Peyer's patch (tissue), 4 donors: ENCODE data around the gene BACH2. TPM values are rescaled to one million over a fixed set of nuclear protein-coding genes. Genes with fewer than 3 reads are reported as not detected.
"Not testable (repeated sequence)": the region's sequence is repeated elsewhere in the genome, so short reads cannot be mapped to it uniquely, and the experiment has no call there.

Experiments
- DNase-seq, 3 donors: peaks; one replicate each; pipeline ENCODE4 v3.0.0-alpha.2; 2017 to 2019
- H3K27ac ChIP-seq, 4 donors: fragments of 200-600 bp; sonication (generic); one replicate each; pipeline ENCODE4 v1.5.1; 2016 to 2019
- H3K27me3 ChIP-seq, 2 donors: fragments of 200-600 bp; sonication (generic); one replicate each; pipeline ENCODE4 v1.5.1; 2019
- H3K36me3 ChIP-seq, 3 donors: fragments of 200-600 bp; sonication (generic); one replicate each; pipeline ENCODE4 v1.5.1; 2016 to 2019
- H3K4me1 ChIP-seq, 4 donors: fragments of 200-600 bp; sonication (generic); one replicate each; pipeline ENCODE4 v1.5.1; 2016 to 2019
- H3K4me3 ChIP-seq, 4 donors: fragments of 200-600 bp; sonication (generic); 1 replicate in 3 of 4; 2 replicates in 1 of 4; pipeline ENCODE4 v1.5.1; 2016 to 2019; ENCODE audit warnings: mild to moderate bottlenecking in 1 of 4
- H3K9me3 ChIP-seq, 4 donors: fragments of 200-600 bp; sonication (generic); one replicate each; pipeline ENCODE4 v1.5.1; 2016 to 2019; ENCODE audit warnings: mild to moderate bottlenecking in 1 of 4
- POLR2A ChIP-seq, 2 donors: fragments of 450-650 bp; IDR thresholded peaks; one replicate each; pipeline ENCODE4 v1.5.1; 2017; ENCODE audit warnings: antibody characterized with exemption in 2 of 2, mild to moderate bottlenecking in 2 of 2, moderate library complexity in 2 of 2
- total RNA-seq, 4 donors: library from RNA; depleted of rRNA; stranded (reverse); fragments of >200 nt; gene quantifications; one replicate each; pipeline ENCODE4 v1.1.0, GENCODE V29; 2016
- TF ChIP-seq, protein P1 (sequence below), 6 experiments: fragments of 450-650 bp in 4 of 6; fragments of 200-600 bp in 2 of 6; sonication (generic) in 1 of 6; IDR thresholded peaks; one replicate each; pipeline ENCODE4 v1.5.1; 2017 to 2019; ENCODE audit warnings: antibody characterized with exemption in 6 of 6, mild to moderate bottlenecking in 3 of 6, moderate library complexity in 1 of 6

BACH2 gene
- total RNA-seq, 4 donors from 2014 or later = 0.18 to 26.4 (median 8.2) TPM

GRCh38 chr6:89917216-89917615 is 379.4 kb downstream of the BACH2 start:
- H3K4me1 ChIP-seq = no peaks in the 10 kb centered on the region
- H3K27me3 ChIP-seq = no peaks in the 10 kb centered on the region
- no peak overlapping the region for H3K27ac ChIP-seq
- no peak for TF ChIP-seq POLR2A (IDR thresholded peaks at IDR 0.05)
- TF ChIP-seq, protein P1, sequence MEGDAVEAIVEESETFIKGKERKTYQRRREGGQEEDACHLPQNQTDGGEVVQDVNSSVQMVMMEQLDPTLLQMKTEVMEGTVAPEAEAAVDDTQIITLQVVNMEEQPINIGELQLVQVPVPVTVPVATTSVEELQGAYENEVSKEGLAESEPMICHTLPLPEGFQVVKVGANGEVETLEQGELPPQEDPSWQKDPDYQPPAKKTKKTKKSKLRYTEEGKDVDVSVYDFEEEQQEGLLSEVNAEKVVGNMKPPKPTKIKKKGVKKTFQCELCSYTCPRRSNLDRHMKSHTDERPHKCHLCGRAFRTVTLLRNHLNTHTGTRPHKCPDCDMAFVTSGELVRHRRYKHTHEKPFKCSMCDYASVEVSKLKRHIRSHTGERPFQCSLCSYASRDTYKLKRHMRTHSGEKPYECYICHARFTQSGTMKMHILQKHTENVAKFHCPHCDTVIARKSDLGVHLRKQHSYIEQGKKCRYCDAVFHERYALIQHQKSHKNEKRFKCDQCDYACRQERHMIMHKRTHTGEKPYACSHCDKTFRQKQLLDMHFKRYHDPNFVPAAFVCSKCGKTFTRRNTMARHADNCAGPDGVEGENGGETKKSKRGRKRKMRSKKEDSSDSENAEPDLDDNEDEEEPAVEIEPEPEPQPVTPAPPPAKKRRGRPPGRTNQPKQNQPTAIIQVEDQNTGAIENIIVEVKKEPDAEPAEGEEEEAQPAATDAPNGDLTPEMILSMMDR (IDR thresholded peaks at IDR 0.05) = no peak
- H3K36me3 ChIP-seq = no peaks in the 10 kb centered on the region
- H3K9me3 ChIP-seq = peaks cover 0 to 5% (median 0%) of the 10 kb centered on the region in 4 donors
- H3K4me3 ChIP-seq = no peak overlapping the region
- no peak for DNase-seq

DNA sequence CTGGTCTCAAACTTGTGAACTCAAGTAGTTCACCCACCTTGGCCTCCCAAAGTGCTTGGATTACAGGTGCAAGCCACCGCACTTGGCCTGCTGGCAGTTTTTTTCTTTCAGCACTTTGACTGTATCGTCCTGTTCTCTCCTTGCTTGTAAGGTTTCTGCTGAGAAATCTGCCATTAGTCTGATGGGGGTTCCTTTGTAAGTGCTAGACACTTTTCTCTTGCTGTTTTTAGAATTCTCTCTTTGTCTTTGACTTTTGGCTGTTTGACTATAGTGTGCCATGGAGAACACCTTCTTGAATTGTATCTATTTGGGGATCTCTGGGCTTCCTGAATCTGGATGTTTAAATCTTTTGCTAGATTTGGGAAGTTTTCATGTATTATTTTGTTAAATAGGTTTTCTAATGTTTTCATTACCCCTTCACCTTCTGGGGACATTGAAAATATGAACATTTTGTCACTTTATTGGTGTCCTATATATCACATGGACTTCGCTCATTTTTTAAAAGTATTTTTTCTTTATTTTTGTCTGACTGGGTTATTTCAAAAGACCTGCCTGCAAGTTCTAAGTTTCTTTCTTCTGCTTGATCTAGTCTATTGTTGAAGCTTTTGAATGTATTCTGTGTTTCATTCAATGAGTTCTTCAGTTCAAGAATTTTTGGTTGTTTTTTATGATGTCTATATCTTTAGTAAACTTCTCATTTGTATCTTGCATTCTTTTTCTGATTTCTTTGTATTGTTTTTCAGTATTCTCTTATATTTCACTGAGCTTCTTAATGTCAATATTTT is 380.3 kb downstream of the BACH2 start:
- no peaks in the 10 kb centered on the region for H3K36me3 ChIP-seq
- TF ChIP-seq POLR2A (IDR thresholded peaks at IDR 0.05) = no peak
- TF ChIP-seq, protein P1 (IDR thresholded peaks at IDR 0.05) = no peak

DNA sequence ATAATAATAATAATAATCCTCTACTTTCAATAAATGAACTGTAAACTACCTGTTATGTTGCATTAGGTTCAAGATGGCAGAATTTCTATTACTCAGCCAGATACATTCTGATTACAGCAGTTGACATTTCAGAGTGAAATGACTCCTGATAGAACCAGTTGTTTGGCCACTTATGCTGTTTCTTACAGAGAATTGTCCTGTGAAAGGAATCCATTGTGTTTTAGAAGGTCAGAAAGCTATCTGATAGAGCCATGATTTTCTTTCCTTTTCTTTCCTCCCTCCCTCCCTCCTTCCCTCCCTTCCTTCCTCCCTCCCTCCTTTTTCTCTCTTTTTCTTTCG is 385.8 kb downstream of the BACH2 start:
- TF ChIP-seq, protein P1 (IDR thresholded peaks at IDR 0.05) = no peak
- no peak for TF ChIP-seq POLR2A (IDR thresholded peaks at IDR 0.05)
- Histone ChIP-seq H3K4me1 (no peaks in the 10 kb centered on the region), H3K9me3 (peaks cover 0 to 4% (median 0%) of the 10 kb centered on the region in 4 donors), H3K36me3 (no peaks in the 10 kb centered on the region), H3K27ac (no peak overlapping the region), H3K4me3 (no peak overlapping the region), H3K27me3 (no peaks in the 10 kb centered on the region)
- DNase-seq = no peak

More for the DNA sequence above, 380.3 kb downstream of the BACH2 start:
- Histone ChIP-seq H3K27me3 (no peaks in the 10 kb centered on the region), H3K27ac (no peak overlapping the region), H3K4me1 (no peaks in the 10 kb centered on the region), H3K9me3 (peaks cover 0 to 5% (median 0%) of the 10 kb centered on the region in 4 donors), H3K4me3 (no peak overlapping the region)
- DNase-seq = no peak

DNA sequence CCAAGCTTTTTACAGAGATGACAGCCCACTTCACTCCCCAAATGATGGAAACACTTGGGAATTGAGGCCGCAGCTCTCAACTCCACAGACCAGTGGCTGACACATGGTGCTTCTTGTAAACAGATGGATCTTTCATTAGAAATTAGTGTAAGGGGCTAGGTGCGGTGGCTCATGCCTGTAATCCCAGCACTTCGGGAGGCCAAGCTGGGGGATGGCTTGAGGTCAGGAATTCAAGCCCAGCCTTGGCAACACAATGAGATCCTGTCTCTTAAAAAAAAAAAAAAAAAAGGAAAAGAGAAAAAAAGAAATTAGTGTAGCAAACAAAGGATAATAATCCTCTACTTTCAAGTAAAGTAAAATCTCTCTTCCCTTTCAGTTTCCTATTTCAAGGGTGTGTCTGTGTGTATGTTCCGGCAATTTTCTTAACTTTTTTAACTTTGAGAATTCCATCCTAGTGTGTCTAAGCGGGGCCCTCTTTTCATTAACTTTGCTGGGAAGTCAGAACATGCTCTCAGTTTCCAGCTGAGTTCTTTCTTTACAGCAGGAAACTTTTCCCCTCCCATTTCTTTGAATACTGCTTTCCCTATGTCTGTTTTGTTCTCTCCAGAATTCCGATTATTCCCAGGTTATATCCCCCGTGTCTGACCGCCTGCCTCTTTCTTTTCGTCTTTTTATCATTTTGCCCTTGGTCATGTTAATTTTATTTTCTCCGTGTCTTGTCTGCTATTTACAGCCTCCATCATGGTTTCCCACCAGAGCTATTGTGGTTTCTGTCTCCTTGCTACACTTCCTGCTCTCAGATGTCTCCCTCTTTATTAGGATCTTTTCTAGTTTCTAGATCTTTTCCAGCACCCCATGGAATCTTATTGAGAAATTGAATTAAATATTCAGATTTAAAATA is 386.4 kb downstream of the BACH2 start:
- H3K4me3 ChIP-seq, H3K4me1 ChIP-seq, H3K27ac ChIP-seq, H3K27me3 ChIP-seq, H3K36me3 ChIP-seq, DNase-seq, H3K9me3 ChIP-seq: not testable (repeated sequence)

DNA sequence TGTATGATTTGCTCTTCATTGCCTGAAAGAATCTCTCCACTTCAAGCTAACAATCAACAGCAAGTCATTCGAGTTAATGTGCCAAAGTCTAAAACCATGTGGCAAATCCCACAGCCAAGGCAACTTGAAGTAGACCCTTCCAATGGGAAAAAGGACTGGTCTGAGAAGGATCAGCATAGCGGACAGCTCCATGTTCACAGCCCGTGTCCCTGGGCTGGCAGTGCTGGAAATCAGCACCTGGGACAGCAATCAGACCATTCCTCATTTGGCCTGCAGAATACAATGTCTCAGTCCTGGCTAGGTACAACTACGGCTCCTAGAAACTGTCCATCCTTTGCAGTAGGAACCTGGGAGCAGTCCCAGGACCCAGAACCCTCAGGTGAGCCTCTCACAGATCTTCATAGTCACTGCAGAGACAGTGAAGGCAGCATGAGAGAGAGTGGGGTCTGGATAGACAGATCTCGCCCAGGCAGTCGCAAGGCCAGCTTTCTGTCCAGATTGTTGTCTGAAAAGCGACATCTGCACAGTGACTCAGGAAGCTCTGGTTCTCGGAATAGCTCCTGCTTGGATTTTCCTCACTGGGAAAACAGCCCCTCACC is 401.3 kb downstream of the BACH2 start:
- no peak for TF ChIP-seq POLR2A (IDR thresholded peaks at IDR 0.05)
- TF ChIP-seq, protein P1 (IDR thresholded peaks at IDR 0.05) = no peak
- Histone ChIP-seq H3K4me1 (no peaks in the 10 kb centered on the region), H3K36me3 (no peaks in the 10 kb centered on the region), H3K27ac (no peak overlapping the region), H3K9me3 (no peaks in the 10 kb centered on the region), H3K4me3 (no peak overlapping the region), H3K27me3 (no peaks in the 10 kb centered on the region)
- no peak for DNase-seq

GRCh38 chr6:89894169-89894568 is 402.5 kb downstream of the BACH2 start, which contains the start of gene GJA10:
TSS of gene GJA10 (plus strand) at chr6:89894469. CDS start at chr6:89894469, 0 bp downstream.
- no peak for TF ChIP-seq POLR2A (IDR thresholded peaks at IDR 0.05)
- TF ChIP-seq, protein P1 (IDR thresholded peaks at IDR 0.05) = no peak
- Histone ChIP-seq H3K9me3 (no peaks in the 10 kb centered on the region), H3K36me3 (no peaks in the 10 kb centered on the region), H3K27ac (no peak within 1 kb of the TSS), H3K27me3 (no peaks in the 10 kb centered on the region), H3K4me1 (no peaks in the 10 kb centered on the region), H3K4me3 (no peak within 1 kb of the TSS)
- no peak for DNase-seq

DNA sequence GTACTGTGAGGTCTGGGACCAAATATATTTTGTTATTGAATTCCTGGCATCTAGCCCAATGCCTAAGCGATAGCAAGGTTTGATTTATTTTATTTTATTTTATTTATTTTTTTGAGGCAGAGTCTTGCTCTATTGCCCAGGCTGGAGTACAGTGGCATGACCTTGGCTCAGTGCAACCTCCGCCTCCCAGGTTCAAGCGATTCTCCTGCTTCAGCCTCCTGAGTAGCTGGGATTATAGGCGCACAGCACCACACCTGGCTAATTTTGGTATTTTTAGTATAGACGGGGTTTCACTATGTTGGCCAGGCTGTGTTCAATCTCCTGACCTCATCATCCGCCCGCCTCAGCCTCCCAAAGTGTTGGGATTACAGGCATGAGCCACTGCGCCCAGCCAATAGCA is 404.1 kb downstream of the BACH2 start:
- H3K27me3 ChIP-seq, H3K9me3 ChIP-seq, H3K36me3 ChIP-seq, H3K4me3 ChIP-seq, H3K4me1 ChIP-seq, DNase-seq, H3K27ac ChIP-seq: not testable (repeated sequence)

DNA sequence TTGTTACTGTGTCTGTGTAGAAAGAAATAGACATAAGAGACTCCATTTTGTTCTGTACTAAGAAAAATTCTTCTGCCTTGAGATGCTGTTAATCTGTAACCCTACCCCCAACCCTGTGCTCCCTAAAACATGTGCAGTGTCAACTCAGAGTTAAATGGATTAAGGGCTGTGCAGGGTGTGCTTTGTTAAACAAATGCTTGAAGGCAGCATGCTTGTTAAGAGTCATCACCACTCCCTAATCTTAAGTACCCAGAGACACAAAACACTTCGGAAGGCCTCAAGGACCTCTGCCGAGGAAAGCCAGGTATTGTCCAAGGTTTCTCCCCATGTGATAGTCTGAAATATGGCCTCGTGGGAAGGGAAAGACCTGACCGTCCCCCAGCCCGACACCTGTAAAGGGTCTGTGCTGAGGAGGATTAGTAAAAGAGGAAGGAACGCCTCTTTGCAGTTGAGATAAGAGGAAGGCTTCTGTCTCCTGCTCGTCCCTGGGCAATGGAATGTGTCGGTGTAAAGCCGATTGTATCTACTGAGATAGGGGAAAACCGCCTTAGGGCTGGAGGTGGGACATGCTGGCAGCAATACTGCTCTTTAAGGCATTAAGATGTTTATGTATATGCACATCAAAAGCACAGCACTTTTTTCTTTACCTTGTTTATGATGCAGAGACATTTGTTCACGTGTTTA is 405.7 kb downstream of the BACH2 start:
- H3K4me1 ChIP-seq, DNase-seq, H3K36me3 ChIP-seq, H3K4me3 ChIP-seq, H3K9me3 ChIP-seq, H3K27ac ChIP-seq, H3K27me3 ChIP-seq: not testable (repeated sequence)
